Mesothelial cell of epicardium (in vitro differentiated cells): ENCODE data around the gene TMEM164. TPM values are rescaled to one million over a fixed set of nuclear protein-coding genes. Genes with fewer than 3 reads are reported as not detected.

Experiments used
- DNase-seq, 2 experiments: peaks; one replicate each; pipeline ENCODE4 v3.0.0; 2021; ENCODE audit warnings: low spot score in 2 of 2; ENCODE audit not compliant: unreplicated experiment in 2 of 2
- H3K27ac Mint-ChIP-seq: 2 replicates; pipeline ENCODE4 v1.8.0; 2021; ENCODE audit warnings: mixed read lengths
- H3K27me3 Mint-ChIP-seq: 2 replicates; pipeline ENCODE4 v1.8.0; 2021; ENCODE audit warnings: low read depth, mixed read lengths
- H3K36me3 Mint-ChIP-seq: 2 replicates; pipeline ENCODE4 v1.8.0; 2021; ENCODE audit warnings: mixed read lengths
- H3K4me1 Mint-ChIP-seq: 2 replicates; pipeline ENCODE4 v1.8.0; 2021; ENCODE audit warnings: mixed read lengths
- H3K4me3 Mint-ChIP-seq: 2 replicates; pipeline ENCODE4 v1.8.0; 2021; ENCODE audit warnings: mild to moderate bottlenecking, moderate library complexity, mixed read lengths
- H3K9me3 Mint-ChIP-seq: 2 replicates; pipeline ENCODE4 v1.8.0; 2021; ENCODE audit warnings: mixed read lengths
- CTCF ChIP-seq: fragments of 200-600 bp; sonication (generic); IDR thresholded peaks from one replicate; pipeline ENCODE4 v1.5.0; 2021; ENCODE audit warnings: antibody characterized with exemption; ENCODE audit not compliant: unreplicated experiment
- total RNA-seq: library from RNA; stranded (reverse); gene quantifications from 3 replicates; pipeline ENCODE4 v1.2.1, GENCODE V29; 2021

TMEM164 gene
- total RNA-seq, 1 donor from 2014 or later, result 42.5 TPM

DNA sequence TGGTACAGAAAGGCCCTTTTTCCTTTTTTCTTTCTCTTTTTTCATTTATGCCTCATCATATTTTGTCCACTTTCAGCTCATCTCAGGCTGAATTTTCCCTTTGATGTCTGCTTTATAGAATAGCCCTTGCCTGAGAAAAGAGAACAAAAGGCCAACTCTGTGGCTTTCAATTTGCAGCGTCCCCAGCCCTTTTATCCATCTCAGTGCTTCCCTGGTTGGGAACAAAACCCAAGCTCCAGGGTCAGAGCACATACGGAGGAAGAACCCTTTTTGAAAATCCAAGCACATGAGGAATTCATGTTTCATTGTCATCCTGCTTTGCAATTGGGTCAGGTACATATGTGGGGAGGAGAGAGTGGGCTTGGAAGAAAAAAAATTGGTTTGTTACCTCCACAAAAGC, 47.5 kb downstream of the TMEM164 start:
- Mint-ChIP-seq H3K9me3 (no peaks in the 10 kb centered on the region), H3K27me3 (no peaks in the 10 kb centered on the region), H3K4me3 (no peak overlapping the region), H3K36me3 (peaks cover 10% of the 10 kb centered on the region), H3K27ac (peak overlapping the region; percentile 49), H3K4me1 (peaks cover 5% of the 10 kb centered on the region)
- no peak for DNase-seq
- TF ChIP-seq CTCF, result no peak

GRCh38 chrX:110050901-110051300, 48.0 kb downstream of the TMEM164 start:
- Mint-ChIP-seq H3K4me1 (peaks cover 4% of the 10 kb centered on the region), H3K9me3 (no peaks in the 10 kb centered on the region), H3K27me3 (no peaks in the 10 kb centered on the region), H3K27ac (no peak overlapping the region), H3K4me3 (no peak overlapping the region), H3K36me3 (peaks cover 10% of the 10 kb centered on the region)
- DNase-seq, result no peak
- no peak for TF ChIP-seq CTCF

DNA sequence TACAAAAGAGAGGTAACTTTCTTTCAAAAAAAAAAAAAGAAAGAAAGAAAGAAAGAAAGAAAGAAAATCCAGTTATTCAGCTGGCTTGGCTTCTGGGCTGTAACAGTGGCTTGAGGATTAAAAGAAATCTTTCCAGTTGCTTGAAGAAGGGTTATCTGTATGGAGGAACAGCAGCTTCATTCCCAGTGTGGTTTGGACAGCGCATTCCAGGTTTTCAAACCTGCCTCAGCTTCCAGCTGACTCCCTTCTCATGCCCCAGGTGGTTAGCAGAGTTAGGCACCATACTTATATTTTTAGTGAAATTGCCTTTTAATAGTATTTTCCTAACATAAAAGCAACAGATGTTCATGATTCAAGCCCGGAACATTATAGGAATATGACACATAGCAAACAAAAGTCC, 48.6 kb downstream of the TMEM164 start:
- no peaks in the 10 kb centered on the region for H3K27me3 Mint-ChIP-seq
- H3K4me3 Mint-ChIP-seq, result no peak overlapping the region
- peaks cover 13% of the 10 kb centered on the region for H3K36me3 Mint-ChIP-seq
- H3K9me3 Mint-ChIP-seq, result no peaks in the 10 kb centered on the region
- no peak for DNase-seq
- no peak for TF ChIP-seq CTCF
- H3K4me1 Mint-ChIP-seq, result peaks cover 2% of the 10 kb centered on the region
- H3K27ac Mint-ChIP-seq, result no peak overlapping the region

DNA sequence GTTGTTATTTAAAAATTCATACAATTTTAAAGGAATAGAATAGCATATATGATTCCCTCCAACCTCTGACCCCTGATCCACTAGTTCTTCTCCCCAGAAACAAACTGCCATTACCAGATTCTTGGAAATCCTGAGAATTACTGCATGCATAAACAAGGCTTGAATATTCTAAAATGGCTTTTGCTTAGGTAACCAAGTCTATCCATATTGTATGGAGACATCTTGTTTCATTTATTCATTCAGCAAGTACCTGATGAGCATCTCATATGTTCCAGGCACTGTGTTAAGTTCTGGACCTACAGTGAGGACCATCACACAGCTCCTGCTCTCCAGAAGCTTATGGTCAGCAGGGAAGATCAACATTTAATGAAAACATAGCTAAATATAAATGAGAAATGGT, 49.4 kb downstream of the TMEM164 start:
- Mint-ChIP-seq H3K27ac (no peak overlapping the region), H3K4me3 (no peak overlapping the region), H3K4me1 (peaks cover 2% of the 10 kb centered on the region), H3K36me3 (peaks cover 13% of the 10 kb centered on the region), H3K9me3 (no peaks in the 10 kb centered on the region), H3K27me3 (no peaks in the 10 kb centered on the region)
- DNase-seq, result no peak
- TF ChIP-seq CTCF, result no peak

DNA sequence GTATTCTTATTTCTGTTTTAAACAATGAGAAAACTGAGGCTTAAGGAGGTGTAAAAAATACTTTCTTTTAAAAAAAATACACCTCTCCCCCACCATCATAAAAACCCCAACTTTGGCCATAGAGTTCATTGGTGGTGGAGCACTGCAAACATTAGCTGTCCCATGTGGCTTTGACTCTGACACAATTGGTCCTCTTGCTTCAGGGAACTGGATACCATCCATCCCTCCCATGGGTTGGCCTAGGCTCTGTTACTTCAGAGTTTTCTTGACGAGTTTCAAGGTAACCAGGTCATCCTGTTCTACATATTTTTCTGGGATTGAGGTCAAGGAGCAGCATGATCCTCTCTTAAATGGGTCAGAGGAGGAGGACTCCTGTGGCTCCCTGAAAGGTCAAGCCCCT, 50.5 kb downstream of the TMEM164 start:
- Mint-ChIP-seq H3K27me3 (no peaks in the 10 kb centered on the region), H3K4me1 (peaks cover 2% of the 10 kb centered on the region), H3K36me3 (peaks cover 13% of the 10 kb centered on the region), H3K4me3 (no peak overlapping the region), H3K27ac (no peak overlapping the region), H3K9me3 (no peaks in the 10 kb centered on the region)
- DNase-seq, result no peak
- no peak for TF ChIP-seq CTCF

DNA sequence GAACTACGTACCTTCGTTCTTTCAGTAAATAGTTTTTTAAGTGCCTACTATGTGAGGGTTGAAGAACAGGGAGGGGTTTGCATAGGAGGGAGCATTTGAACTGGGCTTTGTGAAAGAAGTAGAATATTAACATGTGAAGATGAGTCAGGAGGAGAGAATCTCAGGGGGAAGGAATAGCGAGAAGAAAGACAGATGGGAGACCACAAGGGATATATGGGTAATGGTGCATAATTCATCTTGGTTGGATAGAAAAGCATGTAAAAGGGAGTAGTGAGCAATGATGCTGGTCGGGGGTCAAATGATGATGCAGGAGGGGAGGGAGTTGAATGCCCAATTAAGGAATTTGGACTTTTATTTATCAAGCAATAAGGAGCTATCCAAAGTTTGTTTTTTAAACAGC, 52.7 kb downstream of the TMEM164 start:
- peaks cover 6% of the 10 kb centered on the region for H3K9me3 Mint-ChIP-seq
- H3K36me3 Mint-ChIP-seq, result peaks cover 15% of the 10 kb centered on the region
- H3K27me3 Mint-ChIP-seq, result no peaks in the 10 kb centered on the region
- no peak overlapping the region for H3K27ac Mint-ChIP-seq
- no peak overlapping the region for H3K4me3 Mint-ChIP-seq
- peaks cover 2% of the 10 kb centered on the region for H3K4me1 Mint-ChIP-seq
- DNase-seq, result no peak
- no peak for TF ChIP-seq CTCF
